Measurements from ENCODE around the gene DDIT3.

The DDIT3 gene

GRCh38 chr12:57476162-57476992, 43.9 kb downstream of the DDIT3 start:
- DNase-seq (ENCODE audit: insufficient read length) (peak; percentile 83), FAIRE-seq (peak; percentile 99)
- peak; percentile 45; the same call in 1 of the 2 replicates for TF ChIP-seq POLR2AphosphoS5 (IDR thresholded peaks at IDR 0.05; ENCODE audit: low read depth, low read length)
- no peak for TF ChIP-seq TAF1 (IDR thresholded peaks at IDR 0.05; ENCODE audit: borderline replicate concordance, low read depth, low read length)
- TF ChIP-seq POLR2A (IDR thresholded peaks at IDR 0.05; ENCODE audit: low read depth, low read length), result peak; percentile 54

GRCh38 chr12:57475271-57476161, 44.8 kb downstream of the DDIT3 start:
- TF ChIP-seq TAF1 (IDR thresholded peaks at IDR 0.05; ENCODE audit: borderline replicate concordance, low read depth, low read length) (no peak), POLR2AphosphoS5 (IDR thresholded peaks at IDR 0.05; ENCODE audit: low read depth, low read length) (no peak), POLR2A (IDR thresholded peaks at IDR 0.05; ENCODE audit: low read depth, low read length) (no peak)
- DNase-seq (ENCODE audit: insufficient read length) (no peak), FAIRE-seq (no peak)

GRCh38 chr12:57474862-57475261, 45.5 kb downstream of the DDIT3 start:
- TF ChIP-seq POLR2A (IDR thresholded peaks at IDR 0.05; ENCODE audit: low read depth, low read length), result no peak
- TF ChIP-seq POLR2AphosphoS5 (IDR thresholded peaks at IDR 0.05; ENCODE audit: low read depth, low read length), result no peak
- TF ChIP-seq TAF1 (IDR thresholded peaks at IDR 0.05; ENCODE audit: borderline replicate concordance, low read depth, low read length), result no peak
- FAIRE-seq (no peak), DNase-seq (ENCODE audit: insufficient read length) (no peak)

- FAIRE-seq, result no peak
- DNase-seq (ENCODE audit: insufficient read length), result no peak
- TF ChIP-seq POLR2AphosphoS5 (IDR thresholded peaks at IDR 0.05; ENCODE audit: low read depth, low read length) (no peak), POLR2A (IDR thresholded peaks at IDR 0.05; ENCODE audit: low read depth, low read length) (no peak), TAF1 (IDR thresholded peaks at IDR 0.05; ENCODE audit: borderline replicate concordance, low read depth, low read length) (no peak)
Measured at GRCh38 chr12:57474430-57474829, 45.9 kb downstream of the DDIT3 start.

- TF ChIP-seq POLR2AphosphoS5 (IDR thresholded peaks at IDR 0.05; ENCODE audit: low read depth, low read length) (no peak), TAF1 (IDR thresholded peaks at IDR 0.05; ENCODE audit: borderline replicate concordance, low read depth, low read length) (no peak), POLR2A (IDR thresholded peaks at IDR 0.05; ENCODE audit: low read depth, low read length) (no peak)
- FAIRE-seq, result no peak
- no peak for DNase-seq (ENCODE audit: insufficient read length)
Measured at GRCh38 chr12:57473886-57474285, 46.4 kb downstream of the DDIT3 start.

- TF ChIP-seq POLR2A (IDR thresholded peaks at IDR 0.05; ENCODE audit: low read depth, low read length), result no peak
- TF ChIP-seq TAF1 (IDR thresholded peaks at IDR 0.05; ENCODE audit: borderline replicate concordance, low read depth, low read length), result no peak
- no peak for TF ChIP-seq POLR2AphosphoS5 (IDR thresholded peaks at IDR 0.05; ENCODE audit: low read depth, low read length)
- FAIRE-seq, result no peak
- DNase-seq (ENCODE audit: insufficient read length), result no peak
Measured at GRCh38 chr12:57473392-57473791, 46.9 kb downstream of the DDIT3 start.

GRCh38 chr12:57472391-57472790, 47.9 kb downstream of the DDIT3 start:
- TF ChIP-seq POLR2A (IDR thresholded peaks at IDR 0.05; ENCODE audit: low read depth, low read length) (no peak), TAF1 (IDR thresholded peaks at IDR 0.05; ENCODE audit: borderline replicate concordance, low read depth, low read length) (no peak), POLR2AphosphoS5 (IDR thresholded peaks at IDR 0.05; ENCODE audit: low read depth, low read length) (no peak)
- FAIRE-seq (no peak), DNase-seq (ENCODE audit: insufficient read length) (no peak)

GRCh38 chr12:57471661-57472060, 48.7 kb downstream of the DDIT3 start:
- TF ChIP-seq POLR2A (IDR thresholded peaks at IDR 0.05; ENCODE audit: low read depth, low read length), result no peak
- no peak for TF ChIP-seq TAF1 (IDR thresholded peaks at IDR 0.05; ENCODE audit: borderline replicate concordance, low read depth, low read length)
- no peak for TF ChIP-seq POLR2AphosphoS5 (IDR thresholded peaks at IDR 0.05; ENCODE audit: low read depth, low read length)
- no peak for FAIRE-seq
- DNase-seq (ENCODE audit: insufficient read length), result no peak

GRCh38 chr12:57470970-57471656, 49.2 kb downstream of the DDIT3 start:
- TF ChIP-seq POLR2A (IDR thresholded peaks at IDR 0.05; ENCODE audit: low read depth, low read length) (no peak), TAF1 (IDR thresholded peaks at IDR 0.05; ENCODE audit: borderline replicate concordance, low read depth, low read length) (no peak), POLR2AphosphoS5 (IDR thresholded peaks at IDR 0.05; ENCODE audit: low read depth, low read length) (no peak)
- FAIRE-seq (no peak), DNase-seq (ENCODE audit: insufficient read length) (no peak)

- TF ChIP-seq POLR2AphosphoS5 (IDR thresholded peaks at IDR 0.05; ENCODE audit: low read depth, low read length) (0 out of 2 replicates have a peak, but pooled peaks have one; percentile 10), TAF1 (IDR thresholded peaks at IDR 0.05; ENCODE audit: borderline replicate concordance, low read depth, low read length) (no peak)
- no peak for FAIRE-seq
- no peak for DNase-seq (ENCODE audit: insufficient read length)
Measured at GRCh38 chr12:57470286-57470969, 49.9 kb downstream of the DDIT3 start.

Measured in GM12892 (cell line).